22Rv1 (cell line): ENCODE results near the gene GRIN3A.

Experiments
- ZFX ChIP-seq: fragments of 450-650 bp; IDR thresholded peaks from 2 replicates; pipeline ENCODE4 v1.6.1; 2017; ENCODE audit warnings: antibody characterized with exemption, borderline replicate concordance
- TF ChIP-seq, protein P1 (sequence below): fragments of 450-650 bp; IDR thresholded peaks from 2 replicates; pipeline ENCODE4 v1.5.1; 2017; ENCODE audit warnings: mild to moderate bottlenecking

DNA sequence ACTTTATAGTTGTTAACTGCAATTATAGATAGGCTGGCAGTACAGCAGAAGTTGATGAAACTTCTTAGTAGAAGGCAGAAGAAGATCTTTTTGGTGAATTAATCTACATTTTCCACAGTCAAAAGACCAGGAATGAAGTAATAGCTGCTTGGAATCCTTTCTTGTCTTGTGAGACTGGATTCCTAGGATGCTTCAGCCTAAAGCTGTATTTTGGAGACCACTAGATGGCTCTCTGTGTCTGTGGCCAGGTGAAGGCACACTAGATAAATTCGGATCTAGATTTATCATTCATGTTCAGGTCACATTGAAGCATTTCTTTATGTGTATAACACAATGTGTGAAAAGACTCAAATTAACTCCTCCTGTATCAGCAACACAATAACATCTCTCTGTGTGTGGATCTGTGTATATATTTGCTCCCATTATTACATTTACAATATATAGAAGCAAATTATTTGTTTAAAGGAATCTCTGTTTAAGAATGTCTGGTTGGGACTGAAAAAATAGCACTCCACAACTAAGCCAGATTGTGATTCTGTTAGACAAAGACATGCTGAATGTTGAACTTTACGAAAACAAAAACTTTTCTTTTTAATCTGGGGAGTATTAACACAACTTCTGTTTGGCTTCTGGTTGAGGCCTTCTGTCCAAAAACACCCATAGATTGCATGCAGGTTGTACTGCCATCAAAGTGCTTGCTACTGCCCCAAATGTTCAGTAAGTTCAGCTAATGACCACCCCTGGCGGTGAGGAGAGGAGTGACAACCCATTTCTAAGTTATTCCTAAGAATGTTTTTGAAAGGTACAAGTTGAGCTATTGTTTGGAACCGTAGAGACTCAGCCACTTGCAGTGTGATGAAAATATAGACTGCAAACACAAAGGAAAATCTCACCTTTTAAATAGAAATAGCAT is 10.6 kb downstream of the GRIN3A start:
- TF ChIP-seq, protein P1, sequence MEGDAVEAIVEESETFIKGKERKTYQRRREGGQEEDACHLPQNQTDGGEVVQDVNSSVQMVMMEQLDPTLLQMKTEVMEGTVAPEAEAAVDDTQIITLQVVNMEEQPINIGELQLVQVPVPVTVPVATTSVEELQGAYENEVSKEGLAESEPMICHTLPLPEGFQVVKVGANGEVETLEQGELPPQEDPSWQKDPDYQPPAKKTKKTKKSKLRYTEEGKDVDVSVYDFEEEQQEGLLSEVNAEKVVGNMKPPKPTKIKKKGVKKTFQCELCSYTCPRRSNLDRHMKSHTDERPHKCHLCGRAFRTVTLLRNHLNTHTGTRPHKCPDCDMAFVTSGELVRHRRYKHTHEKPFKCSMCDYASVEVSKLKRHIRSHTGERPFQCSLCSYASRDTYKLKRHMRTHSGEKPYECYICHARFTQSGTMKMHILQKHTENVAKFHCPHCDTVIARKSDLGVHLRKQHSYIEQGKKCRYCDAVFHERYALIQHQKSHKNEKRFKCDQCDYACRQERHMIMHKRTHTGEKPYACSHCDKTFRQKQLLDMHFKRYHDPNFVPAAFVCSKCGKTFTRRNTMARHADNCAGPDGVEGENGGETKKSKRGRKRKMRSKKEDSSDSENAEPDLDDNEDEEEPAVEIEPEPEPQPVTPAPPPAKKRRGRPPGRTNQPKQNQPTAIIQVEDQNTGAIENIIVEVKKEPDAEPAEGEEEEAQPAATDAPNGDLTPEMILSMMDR = peak; percentile 82
- no peak for TF ChIP-seq ZFX
